GM19351 (cell line): ENCODE measurements around the gene CD2AP.
A peak's percentile ranks its signal among the peaks of the same experiment; 100 is the strongest.
"Not testable (repeated sequence)": the region's sequence is repeated elsewhere in the genome, so short reads cannot be mapped to it uniquely, and the experiment has no call there.

ENCODE experiments used
- ATAC-seq: cut with Tn5 transposase; IDR thresholded peaks from one replicate; pipeline ENCODE4 v1.9.1; 2021; ENCODE audit warnings: mild to moderate bottlenecking, moderate library complexity; ENCODE audit not compliant: unreplicated experiment

Gene CD2AP

DNA sequence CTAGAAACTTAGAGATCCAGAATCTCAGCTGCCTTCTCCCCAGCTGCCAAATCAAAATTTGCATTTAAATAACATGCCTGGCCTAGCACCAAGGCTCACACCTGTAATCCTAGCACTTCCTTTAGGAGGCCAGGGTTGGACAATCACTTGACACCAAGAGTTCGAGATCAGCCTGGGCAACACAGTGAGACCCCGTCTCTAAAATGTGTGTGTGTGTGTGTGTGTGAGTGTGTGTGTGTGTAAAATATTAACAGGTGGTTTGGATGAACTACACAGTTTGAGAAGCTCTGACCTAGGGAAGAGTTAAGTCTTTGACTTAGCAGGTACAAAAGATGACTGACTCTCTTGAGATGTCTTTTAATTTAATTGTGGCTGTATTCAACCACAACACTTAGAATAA, 20.2 kb upstream of the CD2AP start:
- no peak for ATAC-seq

DNA sequence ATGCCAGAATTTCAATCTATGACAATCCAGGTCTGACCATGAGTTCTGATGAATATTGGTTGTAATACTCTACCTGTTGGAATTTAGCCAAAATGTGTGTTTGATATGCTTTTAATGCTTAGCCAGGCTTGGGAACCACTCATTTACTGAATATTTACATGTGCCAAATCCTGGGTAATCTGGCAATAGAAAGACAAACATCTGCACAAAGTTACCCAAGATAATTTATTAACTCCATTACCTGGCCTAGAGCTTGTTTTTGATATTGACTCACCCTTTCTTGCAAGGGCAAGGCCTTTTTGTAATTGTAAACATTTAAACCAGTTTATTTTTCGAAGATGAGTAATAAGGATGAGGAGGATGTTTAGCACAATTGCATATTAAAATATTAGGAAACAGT, 13.5 kb upstream of the CD2AP start:
- no peak for ATAC-seq

DNA sequence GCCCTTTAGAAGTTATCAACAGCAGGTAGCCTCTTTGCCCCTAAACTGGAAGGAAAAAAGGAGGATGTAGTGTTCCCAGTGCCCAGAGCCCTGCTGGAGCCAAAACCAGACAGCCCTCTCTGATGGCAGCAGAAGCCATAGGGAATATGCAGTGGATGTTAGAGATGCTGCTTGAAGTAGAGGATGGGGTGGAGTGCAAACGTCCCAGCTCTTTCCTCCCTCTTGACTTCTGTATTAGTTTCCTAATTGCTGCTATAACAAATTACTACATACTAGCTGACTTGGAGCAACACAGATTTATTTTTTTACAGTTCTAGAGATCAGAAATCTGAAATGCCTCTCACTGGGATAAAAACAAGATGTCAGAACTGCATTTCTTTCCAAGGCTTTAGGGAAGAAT, 12.5 kb upstream of the CD2AP start:
- no peak for ATAC-seq

DNA sequence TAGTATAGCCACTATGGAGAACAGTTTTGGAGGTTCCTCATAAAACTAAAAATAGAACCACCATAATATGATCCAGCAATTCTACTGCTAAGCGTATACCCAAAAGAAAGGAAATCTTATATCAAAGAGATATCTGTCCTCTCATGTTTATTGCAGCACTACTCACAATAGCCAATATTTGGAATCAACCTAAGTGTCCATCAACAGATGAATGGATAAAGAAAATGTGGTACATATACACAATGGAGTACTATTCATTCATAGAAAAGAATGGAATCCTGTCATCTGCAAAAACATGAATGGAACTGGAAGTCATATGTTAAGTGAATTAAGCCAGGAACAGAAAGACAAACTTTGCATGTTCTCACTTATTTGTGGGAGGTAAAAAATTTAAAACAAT, 5.7 kb upstream of the CD2AP start:
- no peak for ATAC-seq

DNA sequence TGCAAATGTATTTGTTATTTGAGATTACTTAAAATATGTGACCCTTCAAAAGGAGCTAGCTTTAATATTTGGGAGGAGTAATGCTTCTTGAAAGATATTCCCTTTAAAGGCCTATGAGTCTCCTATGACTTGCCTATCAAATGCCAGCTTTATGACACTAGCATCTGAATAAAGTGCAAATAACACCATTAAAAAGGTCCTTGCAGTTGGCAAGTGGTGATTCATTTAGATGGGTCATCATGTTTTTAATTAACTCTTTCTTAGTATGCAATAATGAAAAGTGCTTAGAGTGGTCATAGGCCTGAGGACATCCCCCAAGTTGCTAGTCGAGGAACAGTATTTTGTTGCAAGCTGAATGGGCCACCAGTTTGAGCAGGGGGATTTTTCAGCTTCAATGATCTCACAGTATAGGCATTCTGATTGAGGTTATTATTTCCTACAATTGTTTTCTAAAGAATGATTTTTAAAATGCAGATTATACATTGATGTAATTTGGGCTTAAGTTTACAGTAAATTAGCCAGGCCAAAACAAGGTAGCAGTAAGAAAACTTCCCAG, 3.7 kb upstream of the CD2AP start:
- ATAC-seq: no peak

DNA sequence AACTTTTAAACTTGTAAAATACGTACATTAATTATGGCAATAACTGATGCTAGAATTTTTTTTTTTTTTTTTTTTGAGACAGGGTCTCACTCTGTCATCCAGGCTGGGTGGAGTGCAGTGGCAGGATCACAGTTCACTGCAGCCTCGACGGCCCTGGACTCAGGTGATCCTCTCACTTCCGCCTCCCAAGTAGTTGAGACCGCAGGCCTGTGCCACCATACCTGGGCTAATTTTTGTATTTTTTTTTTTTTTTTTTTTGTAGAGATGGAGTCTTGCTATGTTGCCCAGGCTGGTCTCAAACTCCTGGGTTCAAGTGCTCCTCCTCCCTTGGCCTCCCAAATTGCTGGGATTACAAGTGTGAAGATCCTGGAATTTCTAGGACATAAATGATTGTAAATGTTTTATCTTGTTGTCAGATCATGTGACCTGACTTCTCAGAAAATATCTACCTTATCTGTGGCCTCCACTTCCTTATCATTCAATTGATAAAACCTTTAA, 2.2 kb upstream of the CD2AP start:
- no peak for ATAC-seq

DNA sequence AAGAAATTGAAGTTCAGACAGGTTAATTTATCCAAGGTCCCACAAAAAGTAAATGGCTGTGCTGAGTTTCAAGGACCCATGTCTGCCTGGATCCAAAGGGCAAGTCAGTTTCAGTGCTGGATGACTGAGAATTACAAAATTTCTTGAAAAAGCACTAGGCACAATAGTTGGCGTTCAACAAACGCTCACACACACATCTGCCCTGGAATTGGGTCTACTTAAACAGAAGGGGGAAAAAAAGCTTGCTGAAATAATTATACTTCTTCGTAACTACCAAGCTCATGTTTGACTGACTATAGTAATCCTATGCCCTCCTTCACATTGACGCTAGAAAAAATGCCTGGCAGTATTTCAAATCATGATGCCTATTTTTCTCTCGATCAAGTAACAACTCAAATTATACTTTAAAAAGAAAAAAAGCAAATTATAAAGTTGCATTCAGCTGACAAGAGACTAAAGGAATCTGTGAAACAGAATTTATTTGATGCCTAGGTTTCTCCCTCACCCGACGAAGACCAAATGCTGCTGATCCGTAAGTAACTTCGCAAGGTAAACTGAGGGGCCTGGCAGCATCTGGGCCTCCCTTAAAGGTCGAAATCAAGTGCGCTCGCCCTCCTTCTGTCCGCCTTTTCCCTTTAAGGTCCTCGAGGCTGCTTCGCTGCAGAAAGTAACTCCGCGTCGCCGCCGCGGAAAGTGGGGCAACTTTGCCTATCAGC, 650 bp upstream of the CD2AP start:
- no peak for ATAC-seq

DNA sequence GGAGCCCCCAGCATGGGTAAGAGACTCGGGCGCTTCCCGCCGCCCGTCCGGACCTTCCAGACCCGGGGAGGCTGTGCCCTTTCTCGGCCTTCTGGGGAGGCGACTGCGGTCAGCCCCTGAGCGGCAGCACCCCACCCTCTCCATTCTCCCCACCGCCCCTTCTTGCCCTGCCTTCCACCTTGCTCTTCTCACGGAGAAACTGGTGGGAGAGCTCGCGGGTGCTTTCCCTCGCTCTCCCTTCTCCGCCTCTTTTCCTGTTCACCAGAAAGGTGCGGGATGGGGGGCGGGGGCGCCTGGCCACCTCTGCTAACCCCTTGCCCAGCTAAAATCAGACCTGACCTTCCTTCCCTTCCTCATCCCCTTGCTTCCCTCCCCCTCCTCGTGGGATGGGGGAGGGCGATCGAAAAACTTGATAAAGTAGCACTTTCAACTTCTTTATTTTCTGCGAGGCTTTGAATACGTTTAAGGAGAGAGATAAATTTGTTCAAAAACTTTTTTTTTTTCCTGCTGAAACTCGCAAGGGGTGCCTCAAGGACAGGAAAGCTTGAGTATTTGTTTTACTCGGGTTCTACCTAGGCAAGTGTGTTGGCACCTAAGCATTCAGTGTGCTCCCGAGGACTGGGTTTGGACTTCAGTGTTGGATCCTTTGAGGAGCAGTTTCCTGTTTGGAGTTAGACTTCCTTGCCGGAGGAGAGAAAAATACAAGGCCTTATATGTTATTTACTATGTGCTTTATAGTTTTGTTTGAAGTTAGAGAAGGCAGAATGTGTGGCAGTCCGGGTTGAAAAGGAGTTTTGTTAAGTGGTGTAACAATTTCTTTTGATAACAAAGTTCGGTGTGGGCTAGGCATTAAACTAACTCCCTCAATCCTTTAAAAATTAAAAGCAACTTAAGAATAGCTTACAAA, 897 bp downstream of the CD2AP start:
- peak; percentile 37 for ATAC-seq

DNA sequence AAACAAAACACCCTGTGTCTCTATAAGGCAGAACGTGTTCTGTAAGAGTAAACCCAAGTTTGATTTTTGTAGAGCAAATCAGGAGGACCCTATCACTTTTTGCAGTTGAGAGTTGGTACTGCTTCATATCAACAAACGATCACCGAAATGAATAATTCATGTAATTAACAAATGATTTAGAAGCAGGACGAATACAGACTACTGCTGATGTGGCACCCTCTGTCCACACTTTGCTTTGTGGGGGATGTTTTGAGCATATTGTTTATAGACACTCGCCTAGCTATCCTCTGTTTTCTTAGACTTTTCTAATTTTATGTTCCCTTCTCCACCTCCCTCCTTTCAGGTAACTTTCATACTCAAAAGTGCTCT, 1.5 kb downstream of the CD2AP start:
- no peak for ATAC-seq

DNA sequence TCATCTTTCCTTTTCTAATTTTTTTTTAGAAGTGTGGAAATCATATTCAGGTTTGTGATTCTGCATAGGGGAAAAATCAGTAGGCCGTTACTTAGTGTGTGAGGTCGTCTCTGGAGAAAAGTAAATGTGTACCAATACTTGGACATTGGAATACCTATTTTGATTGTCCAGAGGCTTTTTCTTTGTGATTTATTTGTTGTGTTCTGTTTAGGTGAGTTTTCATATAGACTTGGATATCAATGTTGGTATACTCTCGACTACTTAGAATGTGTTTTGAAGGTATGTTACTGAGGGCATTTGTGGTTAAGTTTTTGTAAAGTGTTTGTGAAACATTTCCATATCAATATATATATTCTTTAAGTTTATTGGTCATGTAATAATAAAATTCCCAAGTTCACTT, 2.3 kb downstream of the CD2AP start:
- no peak for ATAC-seq

DNA sequence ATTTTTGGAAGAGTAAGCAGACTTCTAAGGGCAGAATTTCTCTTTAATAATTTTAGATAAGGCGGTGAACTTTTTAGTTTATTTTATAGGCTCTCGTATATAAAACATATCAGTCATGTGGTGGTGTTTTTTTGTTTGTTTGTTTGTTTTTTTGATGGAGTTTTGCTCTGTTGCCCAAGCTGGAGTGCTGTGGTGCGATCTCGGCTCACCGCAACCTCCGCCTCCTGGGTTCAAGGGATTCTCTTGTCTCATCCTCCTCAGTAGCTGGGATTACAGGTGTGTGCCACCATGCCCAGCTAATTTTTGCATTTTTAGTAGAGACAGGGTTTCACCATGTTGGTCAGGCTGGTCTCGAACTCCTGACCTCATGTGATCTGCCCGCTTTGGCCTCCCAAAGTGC, 3.6 kb downstream of the CD2AP start:
- ATAC-seq: not testable (repeated sequence)

DNA sequence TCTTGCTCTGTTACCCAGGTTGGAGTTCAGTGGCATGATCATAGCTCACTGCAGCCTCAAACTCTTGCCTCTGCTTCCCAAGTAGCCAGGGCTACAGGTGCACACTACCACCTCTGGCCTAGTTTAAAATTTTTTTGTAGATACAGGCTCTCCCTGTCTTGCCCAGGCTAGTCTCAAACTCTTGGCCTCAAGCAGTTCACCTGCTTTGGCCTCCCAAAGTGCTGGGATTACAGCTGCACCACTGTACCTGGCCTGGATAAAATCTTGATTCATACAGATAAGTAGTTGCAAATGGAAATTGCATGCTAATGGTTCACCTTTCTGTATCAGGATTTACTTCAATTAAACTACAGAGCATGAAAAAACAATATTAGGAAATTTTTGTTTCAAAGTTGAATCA, 4.2 kb downstream of the CD2AP start:
- no peak for ATAC-seq

DNA sequence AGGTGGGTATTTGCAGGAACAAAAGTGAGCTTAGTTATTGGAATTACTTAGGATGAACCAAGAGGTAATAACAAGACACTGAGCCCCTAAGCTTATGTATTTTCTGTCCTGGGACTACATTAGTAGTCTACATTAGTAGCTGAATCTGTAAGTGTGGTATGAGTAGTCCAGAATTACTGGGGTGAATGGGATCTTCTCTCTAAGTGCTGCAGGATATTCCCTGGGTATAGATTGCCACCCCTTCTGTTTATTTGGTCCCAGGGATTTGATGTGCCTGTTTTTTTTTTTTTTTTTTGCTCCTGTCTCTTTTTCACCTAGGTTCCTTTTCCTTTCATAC, 5.9 kb downstream of the CD2AP start:
- ATAC-seq: no peak

DNA sequence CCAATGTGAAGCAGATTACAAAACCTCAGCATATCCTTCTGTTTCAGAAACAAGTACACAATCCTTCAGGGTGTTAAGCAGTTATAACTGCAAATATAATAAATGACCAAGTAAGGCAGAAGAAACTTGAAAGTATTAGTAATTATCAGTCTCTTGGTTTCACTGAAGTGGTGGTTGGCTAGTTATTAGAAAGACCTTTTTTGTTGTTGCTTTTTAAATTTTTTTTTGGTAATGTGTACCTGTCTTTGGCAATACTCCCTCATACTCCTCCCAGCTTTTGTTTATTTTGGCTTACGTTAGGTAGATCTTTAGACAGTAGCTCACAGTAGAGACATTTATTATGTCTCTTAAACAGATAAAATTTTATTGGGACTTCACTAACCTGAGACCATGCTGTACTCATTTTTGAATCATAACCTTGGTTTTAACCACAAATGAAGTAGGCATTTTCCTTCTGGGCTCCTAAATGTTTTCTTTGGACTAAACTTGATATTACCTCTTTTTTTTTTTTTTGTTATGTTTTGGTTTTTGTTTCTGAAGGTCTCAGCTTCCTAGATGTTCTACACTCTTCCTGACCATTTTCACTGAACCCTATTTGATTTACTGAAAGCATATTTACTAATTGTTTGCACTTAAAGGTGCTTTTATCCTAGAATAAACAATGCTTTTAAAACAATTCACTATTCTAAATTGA, 6.4 kb downstream of the CD2AP start:
- peak; percentile 51 for ATAC-seq

DNA sequence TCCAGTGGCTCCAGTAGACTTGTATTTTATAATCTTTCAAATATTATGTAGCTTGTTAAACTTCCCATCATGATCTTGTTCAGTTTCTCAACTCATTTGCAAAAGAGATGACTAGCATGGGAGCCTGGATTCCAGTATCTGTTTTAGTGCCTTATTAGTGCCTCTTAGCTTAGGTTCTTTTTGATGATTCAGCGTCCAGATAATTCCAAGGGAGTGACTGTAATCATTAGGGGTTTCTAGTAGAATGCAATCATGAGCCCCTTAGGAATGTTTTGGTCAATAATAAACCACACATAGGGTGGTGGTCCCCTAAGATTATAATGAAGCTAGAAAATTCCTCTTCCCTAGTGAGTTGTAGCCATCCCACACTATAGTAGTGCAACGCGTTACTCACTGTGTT, 7.0 kb downstream of the CD2AP start:
- ATAC-seq: no peak

DNA sequence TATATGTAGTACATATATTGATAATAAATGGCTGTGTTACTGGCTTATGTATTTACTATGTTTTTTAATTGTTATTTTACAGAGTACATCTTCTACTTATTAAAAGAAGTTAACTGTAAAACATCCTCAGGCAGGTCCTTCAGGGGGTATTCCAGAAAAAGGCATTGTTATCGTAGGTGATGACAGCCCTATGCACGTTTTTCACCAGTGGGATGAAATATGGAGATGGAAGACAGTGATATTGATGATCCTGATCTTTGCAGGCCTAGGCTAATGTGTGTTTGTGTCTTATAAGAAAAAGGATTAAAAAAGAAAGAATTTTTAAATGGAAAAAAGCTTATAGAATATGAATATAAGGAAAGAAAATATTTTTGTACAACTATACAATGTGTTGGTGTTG, 7.5 kb downstream of the CD2AP start:
- ATAC-seq: no peak

DNA sequence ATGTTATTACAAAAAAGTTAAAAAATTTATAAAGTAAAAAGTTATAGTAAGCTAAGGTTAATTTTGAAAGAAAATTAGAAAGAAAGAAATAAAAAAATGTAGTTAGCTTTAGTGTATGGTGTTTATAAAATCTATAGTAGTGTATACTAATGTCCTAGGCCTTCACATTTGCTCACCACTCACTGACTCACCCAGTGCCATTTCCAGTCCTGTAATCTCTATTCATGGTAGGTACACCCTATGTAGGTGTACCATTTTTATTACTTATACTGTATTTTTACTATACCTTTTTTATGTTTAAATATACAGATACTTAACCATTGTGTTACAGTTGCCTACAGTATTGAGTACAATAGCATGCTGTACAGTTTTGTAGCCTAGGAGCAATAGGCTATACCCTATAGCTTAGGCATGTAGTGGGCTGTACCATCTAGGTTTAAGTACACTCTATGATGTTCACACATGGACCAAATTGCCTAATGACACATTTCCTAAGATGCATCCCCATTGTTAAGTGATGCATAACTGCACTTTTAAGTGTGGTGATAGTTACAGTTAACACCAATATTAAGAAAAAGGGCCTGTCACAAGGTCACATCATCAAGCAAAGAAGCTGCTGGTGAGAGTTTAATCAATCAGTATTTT, 8.0 kb downstream of the CD2AP start:
- no peak for ATAC-seq

DNA sequence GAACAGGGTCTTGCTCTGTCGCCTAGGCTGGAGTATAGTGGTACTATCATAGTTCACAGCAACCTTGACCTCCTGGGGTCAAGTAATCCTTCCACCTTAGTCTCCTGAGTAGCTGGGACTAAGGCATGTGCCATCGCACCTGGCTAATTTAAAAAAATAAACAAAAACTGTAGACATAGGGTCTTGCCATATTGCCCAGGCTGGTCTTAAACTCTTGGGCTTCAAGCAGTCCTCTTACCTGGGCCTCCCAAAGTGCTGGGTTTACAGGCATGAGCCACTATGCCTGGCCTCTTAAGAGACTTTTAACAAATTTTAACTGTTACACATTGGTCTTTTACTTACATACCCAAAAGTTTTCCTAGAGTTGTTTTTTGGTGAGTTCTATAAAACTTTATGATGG, 12.4 kb downstream of the CD2AP start:
- no peak for ATAC-seq

DNA sequence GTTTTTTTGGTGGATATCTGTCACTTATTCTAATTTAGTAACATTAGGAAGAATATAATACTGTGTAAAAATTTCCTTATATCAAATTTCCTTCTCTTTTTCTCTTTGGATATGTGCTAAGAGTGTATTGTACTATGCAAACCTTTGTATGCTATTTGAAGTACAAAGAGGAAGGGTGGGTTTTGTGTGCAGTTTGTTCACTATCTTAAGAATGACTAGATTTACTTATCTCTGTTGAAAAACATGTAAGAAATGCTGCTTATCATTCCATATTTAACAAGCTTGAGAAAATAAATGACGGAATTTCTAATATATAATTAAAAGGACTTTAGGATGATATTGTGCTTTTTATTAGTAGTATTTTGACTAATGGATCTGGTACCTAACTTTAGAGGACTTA, 13.1 kb downstream of the CD2AP start:
- ATAC-seq: no peak

DNA sequence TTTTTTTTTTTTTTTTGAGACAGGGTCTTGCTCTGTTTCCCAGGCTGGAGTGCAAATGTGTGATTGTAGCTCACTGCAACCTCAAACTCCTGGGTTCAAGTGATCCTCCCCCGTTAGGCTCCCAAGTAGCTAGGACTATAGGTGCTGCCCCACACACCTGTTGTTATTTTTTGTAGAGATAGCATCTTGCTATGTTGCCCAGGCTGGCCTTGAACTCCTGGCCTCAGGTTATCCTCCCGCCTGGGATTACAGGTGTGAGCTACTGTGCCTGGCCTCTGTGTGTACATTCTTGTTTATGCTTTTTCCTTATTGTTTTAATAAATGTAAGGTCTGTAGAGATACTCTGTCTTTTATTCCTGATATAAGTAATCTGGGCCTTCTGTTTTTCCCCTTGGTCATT, 14.8 kb downstream of the CD2AP start:
- ATAC-seq: no peak

DNA sequence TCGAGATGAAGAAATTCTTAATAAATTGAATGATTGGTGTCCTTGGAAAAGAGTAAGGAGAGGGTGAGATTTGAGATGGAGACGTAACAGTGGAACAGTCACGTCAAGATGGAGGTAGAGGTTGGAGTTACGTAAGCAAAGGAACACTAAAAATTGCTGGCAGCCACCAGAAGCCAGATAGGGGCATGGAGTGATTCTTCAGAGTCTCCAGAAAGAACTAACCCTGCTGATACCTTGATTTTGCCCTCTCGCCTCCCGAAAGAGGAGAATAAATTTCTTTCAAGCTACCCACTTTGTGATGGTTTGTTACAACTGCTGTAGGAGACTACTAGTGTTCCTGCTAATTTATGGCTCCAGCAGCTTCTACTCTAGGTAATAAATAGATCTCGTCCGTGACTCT, 17.6 kb downstream of the CD2AP start:
- no peak for ATAC-seq
